Omental fat pad (tissue), 4 donors: ENCODE data around the gene SLC35A2. TPM values are rescaled to one million over a fixed set of nuclear protein-coding genes. Genes with fewer than 3 reads are reported as not detected.

Experiments used
- ATAC-seq: fragments of 150-250 bp; one replicate; pipeline ENCODE4 v1.9.1; 2016; ENCODE audit warnings: mild to moderate bottlenecking, moderate library complexity; ENCODE audit not compliant: low FRiP score
- DNase-seq: peaks from one replicate; pipeline ENCODE4 v3.0.0-alpha.2; 2019; ENCODE audit warnings: low spot score
- CTCF ChIP-seq, 3 donors: fragments of 450-650 bp; IDR thresholded peaks; one replicate each; pipeline ENCODE4 v1.5.1; 2016 to 2017; ENCODE audit warnings: antibody characterized with exemption in 3 of 3, mild to moderate bottlenecking in 3 of 3, moderate library complexity in 2 of 3
- total RNA-seq, 4 donors: library from RNA; depleted of rRNA; stranded (reverse); fragments of >200 nt; gene quantifications; one replicate each; pipeline ENCODE4 v1.1.0, GENCODE V29; 2016

The SLC35A2 gene
- total RNA-seq, 4 donors from 2014 or later: 10.2 to 22.0 (median 17.2) TPM

GRCh38 chrX:48938721-48939425 lies 27.4 kb upstream of the SLC35A2 start:
- no peak for TF ChIP-seq CTCF (IDR thresholded peaks at IDR 0.05)
- DNase-seq (no peak), ATAC-seq (no peak)

- TF ChIP-seq CTCF (IDR thresholded peaks at IDR 0.05): no peak
- DNase-seq: no peak
- ATAC-seq: peak; percentile 13
These were observed 25.8 kb upstream of the SLC35A2 start for GRCh38 chrX:48937054-48937907.

- DNase-seq (no peak), ATAC-seq (no peak)
- no peak for TF ChIP-seq CTCF (IDR thresholded peaks at IDR 0.05)
These were observed 25.1 kb upstream of the SLC35A2 start for GRCh38 chrX:48936429-48937053.

DNA sequence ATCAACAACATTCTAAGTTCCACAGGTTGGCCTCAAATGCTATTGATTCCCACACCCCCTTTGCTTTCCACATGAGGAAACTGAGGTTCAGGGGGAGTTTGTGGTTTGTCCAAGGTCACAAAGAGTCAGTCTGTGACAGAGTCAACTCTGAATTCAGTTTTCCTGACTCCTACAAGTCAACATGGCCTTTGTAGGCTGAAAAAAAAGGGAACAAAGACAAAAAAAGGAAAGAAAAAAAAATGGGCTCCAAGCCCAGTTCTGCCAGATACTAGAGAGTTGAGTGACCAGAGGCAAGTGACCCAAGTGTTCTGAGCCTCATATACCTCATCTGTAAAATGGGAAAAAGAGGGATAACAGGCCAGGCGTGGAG lies 23.8 kb upstream of the SLC35A2 start:
- ATAC-seq (no peak), DNase-seq (no peak)
- no peak for TF ChIP-seq CTCF (IDR thresholded peaks at IDR 0.05)

DNA sequence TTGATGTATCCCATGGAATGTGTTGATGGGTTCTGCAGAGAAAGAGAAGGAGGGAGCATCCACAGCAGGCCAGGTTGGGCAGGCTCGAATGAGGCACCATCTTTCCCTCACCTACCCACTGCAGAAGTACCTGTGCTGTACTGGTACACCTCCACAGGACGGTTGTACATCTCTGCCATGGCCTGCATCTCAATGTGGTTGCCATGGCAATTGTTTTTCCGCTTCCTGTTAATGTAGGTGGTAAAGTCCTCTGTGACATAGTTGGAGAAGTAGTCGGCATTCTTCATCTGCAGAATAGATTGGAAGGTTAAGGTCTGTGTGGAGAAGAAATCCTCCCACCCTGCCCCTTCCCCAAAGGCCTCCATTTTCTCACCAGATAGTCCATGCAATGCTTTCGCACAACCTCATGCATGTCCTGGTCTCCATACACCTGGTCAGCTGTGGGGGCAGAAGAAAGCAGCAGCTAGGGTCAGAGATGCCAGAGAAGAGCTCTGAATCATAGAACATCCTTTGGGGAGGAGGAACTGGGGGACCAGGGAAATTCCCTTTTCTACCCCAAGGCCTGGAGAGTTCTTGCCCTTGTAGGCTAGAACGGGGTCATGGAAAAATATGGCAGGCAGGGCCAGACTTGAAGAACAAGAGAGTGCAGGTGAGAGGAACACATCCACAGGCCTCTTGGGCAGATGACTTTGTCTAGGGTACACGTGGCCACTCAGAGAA lies 23.3 kb upstream of the SLC35A2 start:
- ATAC-seq: no peak
- TF ChIP-seq CTCF (IDR thresholded peaks at IDR 0.05): no peak

DNA sequence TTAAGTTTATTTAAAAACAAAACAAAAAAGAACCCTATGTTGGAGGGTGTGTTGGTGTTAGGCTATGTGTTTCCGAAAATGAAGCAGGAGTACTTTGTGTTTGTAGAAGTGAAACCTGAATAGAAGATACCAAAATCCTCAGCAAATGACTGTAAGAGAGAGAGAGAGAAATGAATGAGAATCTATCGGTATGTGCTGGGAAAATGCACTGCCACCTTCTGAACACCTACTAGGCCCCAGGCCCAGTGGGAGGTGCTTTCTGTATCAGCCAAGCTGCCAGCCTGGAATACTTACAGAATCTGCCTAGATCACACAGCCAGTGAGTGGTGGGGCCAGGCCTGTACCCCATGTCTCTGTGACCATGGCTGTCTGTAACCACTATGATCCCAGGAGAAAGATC lies 22.3 kb upstream of the SLC35A2 start:
- no peak for ATAC-seq
- no peak for TF ChIP-seq CTCF (IDR thresholded peaks at IDR 0.05)
- no peak for DNase-seq

More for the DNA sequence above, 23.3 kb upstream of the SLC35A2 start:
- no peak for DNase-seq
